Stimulated activated naive B cell treated with anti-CD40 and anti-IgM and Interleukin-4, amounts not matched to agents 10 μg/mL and 1 μg/mL and 100 μg/mL, for 72 hours (primary cell): Measurements from ENCODE around the gene C11orf54.

ENCODE experiments used
- ATAC-seq, 2 donors: fragments of 150-1000 bp; cut with Tn5 transposase; replicated peaks; 2 replicates each; pipeline ENCODE4 v1.10.0; 2021; ENCODE audit warnings: moderate library complexity in 1 of 2
- DNase-seq: peaks from one replicate; pipeline ENCODE4 v3.0.0; 2021
- H3K27ac Mint-ChIP-seq: one replicate; pipeline ENCODE4 v1.8.0; 2022; ENCODE audit warnings: mild to moderate bottlenecking, mixed read lengths
- H3K27me3 Mint-ChIP-seq, 2 donors: one replicate each; pipeline ENCODE4 v1.8.0; 2022; ENCODE audit warnings: mixed read lengths in 2 of 2
- H3K36me3 Mint-ChIP-seq, 2 donors: one replicate each; pipeline ENCODE4 v1.8.0; 2022; ENCODE audit warnings: mixed read lengths in 2 of 2, mild to moderate bottlenecking in 1 of 2
- H3K4me1 Mint-ChIP-seq, 2 donors: one replicate each; pipeline ENCODE4 v1.8.0; 2022; ENCODE audit warnings: mixed read lengths in 2 of 2, mild to moderate bottlenecking in 1 of 2
- H3K4me3 Mint-ChIP-seq, 2 donors: one replicate each; pipeline ENCODE4 v1.8.0; 2022; ENCODE audit warnings: mild to moderate bottlenecking in 2 of 2, mixed read lengths in 2 of 2, moderate library complexity in 1 of 2
- H3K9me3 Mint-ChIP-seq, 2 donors: one replicate each; pipeline ENCODE4 v1.8.0; 2022; ENCODE audit warnings: mixed read lengths in 2 of 2, mild to moderate bottlenecking in 1 of 2

The C11orf54 gene

DNA sequence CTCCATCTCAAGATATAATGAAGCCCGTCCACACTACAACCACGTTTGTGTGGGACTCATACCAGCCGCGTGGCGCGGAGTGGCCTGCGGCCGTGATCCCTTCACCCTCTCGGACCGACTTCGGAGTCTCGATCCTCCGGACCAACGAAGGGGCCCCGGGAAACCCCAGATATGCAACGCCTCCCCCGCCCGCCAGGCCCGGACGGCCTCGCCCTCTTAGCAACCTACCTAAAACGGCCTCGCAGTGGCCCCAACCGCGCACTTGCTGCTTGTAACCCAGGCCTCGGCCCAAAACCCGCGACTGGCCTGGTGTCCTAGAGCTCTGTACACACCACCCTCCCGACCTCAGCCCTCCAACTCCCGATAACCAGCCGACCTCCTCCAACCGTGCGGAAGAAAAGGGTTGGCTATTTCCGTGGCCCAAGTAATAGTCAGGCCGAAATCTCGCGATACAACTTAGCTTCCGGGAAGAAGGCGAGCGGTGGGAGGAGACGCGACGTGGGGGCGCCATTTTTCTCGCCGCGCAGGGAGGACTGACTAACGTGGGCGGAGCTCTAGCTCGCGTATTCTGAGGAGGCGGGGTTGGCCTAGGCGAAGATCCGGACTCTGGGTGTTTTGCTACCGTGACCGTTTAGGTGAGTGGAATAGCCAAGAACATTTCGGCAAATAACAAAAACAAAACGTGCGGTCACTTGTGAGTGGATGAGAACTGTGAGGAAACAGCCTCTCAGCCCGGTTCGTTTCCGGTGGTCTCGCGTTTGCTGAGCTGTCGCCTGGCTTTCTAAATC lies at the start of gene C11orf54, which contains the start of gene TAF1D:
Gene C11orf54, plus strand, starts transcription at position 579 of the 788 bp plus-strand sequence. CDS start 5,722 bp downstream, outside the sequence.
Gene TAF1D, minus strand, starts transcription at position 402 of the 788 bp plus-strand sequence. CDS start 2,191 bp downstream, outside the sequence.
- Mint-ChIP-seq H3K9me3 (no peaks in the 10 kb centered on the region), H3K27ac (peak within 1 kb of the TSS; percentile 100), H3K4me3 (peak within 1 kb of the TSS; percentile 99), H3K36me3 (peaks cover 40 to 53% of the 10 kb centered on the region in 2 donors), H3K4me1 (peaks cover 20 to 43% of the 10 kb centered on the region in 2 donors), H3K27me3 (no peaks in the 10 kb centered on the region)
- DNase-seq (peak; percentile 97), ATAC-seq (peak; percentile 83 to 88)

DNA sequence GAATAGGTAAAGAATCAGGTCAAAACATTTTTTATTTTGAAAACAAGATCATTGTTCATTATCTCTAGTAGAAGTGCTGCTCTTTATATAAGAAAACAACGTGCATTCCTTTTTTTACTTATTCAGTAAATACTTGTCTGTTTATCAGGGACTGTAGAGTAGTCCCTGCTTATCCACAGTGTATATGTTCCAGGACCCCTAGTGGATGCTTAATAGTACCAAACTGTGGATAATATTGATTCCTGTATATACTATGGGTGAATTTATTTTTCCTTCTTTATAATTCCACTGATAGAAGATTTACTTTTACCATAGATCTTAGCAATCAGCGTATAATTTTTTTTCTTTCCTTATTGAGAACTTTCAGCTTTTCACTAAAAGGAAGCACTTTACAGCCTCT lies 47.4 kb upstream of the C11orf54 start:
- no peak overlapping the region for H3K27ac Mint-ChIP-seq
- no peaks in the 10 kb centered on the region for H3K9me3 Mint-ChIP-seq

DNA sequence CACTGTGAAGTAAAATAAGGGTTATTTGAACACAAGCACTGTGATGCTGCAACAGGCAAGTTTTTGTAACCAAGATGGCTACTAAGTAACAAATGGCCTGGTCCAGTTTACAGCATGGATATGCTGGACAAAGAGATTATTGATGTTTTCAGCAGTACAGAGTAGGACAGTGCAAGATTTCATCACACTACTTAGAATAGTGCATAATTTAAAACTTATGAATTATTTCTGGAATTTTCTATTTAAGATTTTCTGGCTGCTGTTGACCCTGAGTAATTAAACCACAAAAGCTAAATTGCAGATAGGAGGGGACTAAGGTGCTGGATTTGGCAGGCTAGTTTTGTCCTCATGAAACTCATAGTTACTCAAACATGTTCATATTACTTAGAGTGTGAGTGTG lies 46.9 kb upstream of the C11orf54 start:
- H3K4me3 Mint-ChIP-seq = no peak overlapping the region
- no peak overlapping the region for H3K27ac Mint-ChIP-seq
- H3K9me3 Mint-ChIP-seq = no peaks in the 10 kb centered on the region
- DNase-seq = no peak
- H3K27me3 Mint-ChIP-seq = no peaks in the 10 kb centered on the region
- ATAC-seq = no peak
- H3K36me3 Mint-ChIP-seq = peaks cover 40 to 57% of the 10 kb centered on the region in 2 donors
- peaks cover 1 to 2% of the 10 kb centered on the region in 2 donors for H3K4me1 Mint-ChIP-seq

More for the DNA sequence above, 47.4 kb upstream of the C11orf54 start:
- DNase-seq (no peak), ATAC-seq (no peak)
- peaks cover 6 to 7% of the 10 kb centered on the region in 2 donors for H3K4me1 Mint-ChIP-seq
- no peaks in the 10 kb centered on the region for H3K27me3 Mint-ChIP-seq
- H3K36me3 Mint-ChIP-seq = peaks cover 40 to 57% of the 10 kb centered on the region in 2 donors
- H3K4me3 Mint-ChIP-seq = no peak overlapping the region

DNA sequence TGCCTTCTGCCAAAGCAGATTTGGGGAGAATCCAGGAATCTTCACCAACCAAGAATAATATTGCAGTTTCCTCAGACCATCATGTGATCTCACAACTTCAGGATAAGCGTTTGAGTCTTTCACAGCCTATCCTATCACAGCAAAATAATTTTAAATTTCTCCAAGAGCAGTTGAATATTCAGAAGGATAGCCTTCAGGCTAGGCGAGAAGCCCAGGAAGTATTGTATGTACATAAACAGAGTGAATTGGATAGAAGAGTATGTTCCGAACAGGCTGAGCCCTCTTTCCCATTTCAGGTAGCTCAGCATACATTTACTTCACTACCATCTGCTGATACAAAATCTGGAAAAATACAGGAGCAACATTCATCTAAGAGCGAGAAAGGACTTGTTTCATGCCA lies 43.9 kb upstream of the C11orf54 start:
- no peak for DNase-seq
- ATAC-seq = no peak
- Mint-ChIP-seq H3K4me1 (no peaks in the 10 kb centered on the region), H3K4me3 (no peak overlapping the region), H3K27me3 (no peaks in the 10 kb centered on the region), H3K27ac (no peak overlapping the region), H3K36me3 (peaks cover 41 to 61% of the 10 kb centered on the region in 2 donors), H3K9me3 (no peaks in the 10 kb centered on the region)

DNA sequence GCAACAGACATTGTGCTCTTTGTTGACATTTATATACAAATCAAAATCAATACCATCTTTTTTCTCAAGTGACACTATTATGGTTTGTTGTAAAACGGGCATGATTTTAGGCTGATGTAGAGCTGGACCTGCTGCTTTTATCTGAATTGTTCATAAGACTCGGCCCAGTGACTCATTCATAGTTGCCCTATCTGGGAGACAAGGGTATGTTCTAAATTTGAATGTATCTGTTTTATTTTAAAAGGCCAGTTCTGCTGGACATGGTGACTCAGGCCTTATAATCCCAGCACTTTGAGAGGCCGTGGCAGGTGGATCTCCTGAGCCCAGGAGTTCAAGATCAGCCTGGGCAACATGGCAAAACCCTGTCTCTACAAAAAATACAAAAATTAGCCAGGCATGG lies 40.6 kb upstream of the C11orf54 start:
- Mint-ChIP-seq H3K27me3 (no peaks in the 10 kb centered on the region), H3K4me3 (no peak overlapping the region), H3K27ac (no peak overlapping the region), H3K36me3 (peaks cover 45 to 71% of the 10 kb centered on the region in 2 donors), H3K4me1 (peaks cover 0 to 6% of the 10 kb centered on the region in 2 donors), H3K9me3 (no peaks in the 10 kb centered on the region)
- no peak for ATAC-seq
- no peak for DNase-seq

DNA sequence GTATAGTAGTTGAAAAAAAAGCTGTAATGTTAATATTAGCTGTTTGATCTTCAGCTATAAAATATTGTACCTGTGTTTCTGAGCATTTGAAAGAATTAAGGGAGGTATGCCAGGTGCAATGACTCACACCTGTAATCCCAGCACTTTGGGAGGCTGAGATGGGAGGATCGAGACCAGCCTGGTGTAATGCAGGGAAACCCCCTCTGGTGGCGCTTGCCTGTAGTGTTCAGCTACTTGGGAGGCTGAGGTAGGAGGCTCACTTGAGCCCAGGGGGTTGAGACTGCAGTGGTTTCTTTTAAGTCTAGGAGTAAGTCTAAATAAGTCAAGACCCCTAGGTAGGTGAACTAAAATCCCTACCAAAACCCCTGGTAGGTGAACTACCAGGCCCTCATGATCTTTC lies 37.2 kb upstream of the C11orf54 start:
- peaks cover 43 to 63% of the 10 kb centered on the region in 2 donors for H3K36me3 Mint-ChIP-seq
- no peak for ATAC-seq
- peaks cover 7 to 14% of the 10 kb centered on the region in 2 donors for H3K4me1 Mint-ChIP-seq

DNA sequence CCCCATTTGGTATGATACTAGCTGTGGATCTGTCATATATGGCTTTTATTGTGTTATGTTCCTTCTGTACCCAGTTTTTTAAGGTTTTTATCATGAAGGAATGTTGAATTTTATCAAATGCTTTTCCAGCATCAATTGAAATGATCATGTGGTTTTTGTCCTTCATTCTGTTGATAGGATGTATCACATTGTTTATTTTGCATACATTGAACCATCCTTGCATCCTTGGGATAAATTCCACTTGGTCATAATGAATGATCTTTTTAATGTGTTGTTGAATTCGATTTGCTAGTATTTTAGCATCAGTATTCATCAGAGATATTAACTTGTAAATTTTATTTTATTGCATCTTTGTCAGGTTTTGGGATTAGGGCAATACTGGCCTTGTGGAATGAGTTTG lies 31.2 kb upstream of the C11orf54 start:
- H3K27me3 Mint-ChIP-seq = no peaks in the 10 kb centered on the region
- H3K27ac Mint-ChIP-seq = peak overlapping the region; percentile 25
- peaks cover 17 to 33% of the 10 kb centered on the region in 2 donors for H3K4me1 Mint-ChIP-seq
- peaks cover 19 to 26% of the 10 kb centered on the region in 2 donors for H3K9me3 Mint-ChIP-seq
- H3K36me3 Mint-ChIP-seq = peaks cover 73 to 84% of the 10 kb centered on the region in 2 donors
- ATAC-seq (no peak), DNase-seq (no peak)
- no peak overlapping the region for H3K4me3 Mint-ChIP-seq

More for the DNA sequence above, 37.2 kb upstream of the C11orf54 start:
- Mint-ChIP-seq H3K27me3 (no peaks in the 10 kb centered on the region), H3K27ac (no peak overlapping the region), H3K4me3 (no peak overlapping the region), H3K9me3 (peaks cover 8% of the 10 kb centered on the region in 2 donors)
- no peak for DNase-seq

DNA sequence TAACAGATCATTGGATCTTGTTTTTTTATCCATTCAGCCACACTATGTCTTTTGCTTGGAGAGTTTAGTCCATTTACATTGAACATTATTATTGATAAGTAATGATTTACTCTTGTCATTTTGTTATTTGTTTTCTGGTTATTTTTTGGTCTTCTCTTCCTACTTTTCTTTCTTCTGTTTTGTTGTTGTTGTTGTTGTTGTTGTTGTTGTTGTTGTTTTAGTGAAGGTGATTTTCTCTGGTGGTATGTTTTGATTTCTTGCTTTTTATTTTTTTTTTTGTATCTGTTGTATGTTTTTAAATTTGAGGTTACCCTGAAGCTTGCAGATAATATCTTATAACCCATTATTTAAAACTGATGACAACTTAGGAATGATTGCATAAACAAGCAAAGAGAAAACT lies 28.8 kb upstream of the C11orf54 start:
- ATAC-seq (no peak), DNase-seq (no peak)
- Mint-ChIP-seq H3K4me3 (no peak overlapping the region), H3K4me1 (peaks cover 27 to 46% of the 10 kb centered on the region in 2 donors), H3K27me3 (no peaks in the 10 kb centered on the region), H3K27ac (peak overlapping the region; percentile 62), H3K9me3 (peaks cover 25 to 26% of the 10 kb centered on the region in 2 donors), H3K36me3 (peaks cover 83 to 94% of the 10 kb centered on the region in 2 donors)

DNA sequence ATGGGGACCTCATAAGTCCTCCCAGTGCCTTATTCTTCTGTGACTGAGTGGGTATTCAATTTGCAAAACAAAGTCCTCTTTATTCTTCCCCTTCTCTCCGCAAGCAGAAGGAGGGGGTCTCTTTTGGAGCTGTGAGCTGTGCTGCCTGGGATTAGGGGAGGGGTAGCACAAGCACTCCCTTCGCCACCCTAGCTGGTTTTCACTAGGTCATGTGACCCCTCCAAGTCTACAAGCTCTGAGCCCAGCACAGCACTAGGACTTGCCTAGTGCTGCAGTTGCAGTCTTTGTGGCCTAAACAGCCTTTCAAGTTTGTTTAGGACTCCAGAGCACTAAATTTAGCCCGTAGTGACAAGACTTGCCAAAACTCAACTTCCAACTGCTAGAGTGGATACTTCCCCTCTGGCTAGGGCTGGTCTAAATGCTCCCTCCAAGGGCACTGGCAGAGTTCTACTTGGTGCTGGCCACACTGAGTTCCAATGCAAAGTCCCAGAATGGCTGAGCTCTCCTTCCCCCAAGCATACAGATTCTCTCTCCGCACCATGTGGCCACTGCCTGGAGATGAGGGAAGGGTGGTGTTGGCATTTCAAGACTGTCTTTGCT lies 25.6 kb upstream of the C11orf54 start:
- Mint-ChIP-seq H3K9me3 (peaks cover 9 to 13% of the 10 kb centered on the region in 2 donors), H3K4me3 (no peak overlapping the region), H3K27ac (no peak overlapping the region), H3K27me3 (no peaks in the 10 kb centered on the region), H3K4me1 (peaks cover 32 to 59% of the 10 kb centered on the region in 2 donors), H3K36me3 (peaks cover 64 to 78% of the 10 kb centered on the region in 2 donors)
- DNase-seq = no peak
- no peak for ATAC-seq

DNA sequence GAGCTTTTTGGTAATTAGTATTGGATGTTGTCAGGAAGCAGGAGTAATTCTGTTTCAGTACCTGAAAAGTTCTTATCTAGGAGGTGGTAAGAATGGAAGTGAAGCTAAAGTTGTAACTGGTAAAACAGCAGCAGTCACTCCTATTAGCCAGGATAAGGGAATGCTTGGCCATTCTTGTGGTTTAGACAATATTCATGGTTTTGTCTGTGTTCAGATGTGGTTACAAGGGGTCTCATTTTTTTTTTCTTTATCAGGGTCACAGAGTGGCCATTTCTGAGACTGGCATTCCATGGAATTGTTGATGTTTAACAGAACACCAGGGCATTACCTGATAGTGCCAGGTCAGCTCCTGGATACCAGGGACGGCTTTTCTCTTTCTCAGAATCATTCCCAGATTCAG lies 24.0 kb upstream of the C11orf54 start:
- Mint-ChIP-seq H3K27me3 (no peaks in the 10 kb centered on the region), H3K4me1 (peaks cover 32 to 56% of the 10 kb centered on the region in 2 donors), H3K4me3 (no peak overlapping the region), H3K9me3 (peaks cover 6 to 10% of the 10 kb centered on the region in 2 donors), H3K36me3 (peaks cover 60 to 79% of the 10 kb centered on the region in 2 donors), H3K27ac (peak overlapping the region; percentile 94)
- no peak for DNase-seq
- ATAC-seq = no peak

DNA sequence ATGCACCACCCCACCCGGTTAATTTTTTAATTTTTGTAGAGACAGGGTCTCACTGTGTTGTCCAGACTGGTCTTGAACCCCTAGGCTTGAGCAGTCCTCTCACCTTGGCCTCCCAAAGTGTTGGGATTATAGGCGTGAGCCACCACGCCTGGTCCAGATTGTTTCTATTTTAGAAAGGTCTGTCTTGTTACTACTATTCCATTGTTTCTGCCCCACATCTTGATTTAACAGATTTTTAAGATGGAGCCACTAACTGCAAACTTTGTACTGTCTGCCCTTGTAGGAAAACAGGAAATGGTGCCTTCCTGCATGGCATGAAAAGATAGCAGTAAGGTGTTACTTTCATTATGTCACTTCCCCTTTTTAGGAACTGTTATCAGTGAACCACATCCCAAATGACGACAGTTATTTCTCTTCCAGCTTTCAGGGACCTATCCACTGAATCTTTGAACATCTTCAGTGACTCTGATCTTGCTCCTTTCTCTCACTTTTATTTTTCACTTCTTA lies 23.4 kb upstream of the C11orf54 start:
- Mint-ChIP-seq H3K27me3 (no peaks in the 10 kb centered on the region), H3K9me3 (peaks cover 6 to 10% of the 10 kb centered on the region in 2 donors), H3K4me1 (peaks cover 29 to 52% of the 10 kb centered on the region in 2 donors), H3K27ac (peak overlapping the region; percentile 94), H3K36me3 (peaks cover 60 to 78% of the 10 kb centered on the region in 2 donors), H3K4me3 (peak overlapping the region; percentile 13 to 58)
- ATAC-seq = peak; percentile 94 to 95
- peak; percentile 40 for DNase-seq

DNA sequence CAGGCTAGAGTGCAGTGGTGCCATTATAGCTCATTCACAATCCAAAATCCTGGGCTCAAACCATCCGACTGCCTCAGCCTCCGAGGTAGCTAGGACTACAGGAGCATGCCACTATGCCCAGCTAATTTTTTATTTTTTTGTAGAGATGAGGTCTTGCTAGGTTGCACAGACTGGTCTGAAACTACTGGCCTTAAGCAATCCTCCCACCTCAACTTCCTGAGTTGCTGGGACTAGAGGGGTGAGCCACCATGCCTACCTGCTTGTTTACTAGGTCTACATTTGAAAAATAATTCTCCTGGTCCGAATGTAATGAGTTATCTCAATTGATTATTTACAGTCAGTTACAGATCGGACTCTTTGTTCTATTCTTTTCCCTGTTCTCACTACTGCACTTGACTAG lies 22.2 kb upstream of the C11orf54 start:
- Mint-ChIP-seq H3K4me1 (peaks cover 27 to 46% of the 10 kb centered on the region in 2 donors), H3K36me3 (peaks cover 52 to 67% of the 10 kb centered on the region in 2 donors), H3K9me3 (peaks cover 6 to 10% of the 10 kb centered on the region in 2 donors), H3K27me3 (no peaks in the 10 kb centered on the region), H3K27ac (peak overlapping the region; percentile 47), H3K4me3 (peak overlapping the region in 1 of 2 donors; percentile 64)
- DNase-seq (no peak), ATAC-seq (no peak)

DNA sequence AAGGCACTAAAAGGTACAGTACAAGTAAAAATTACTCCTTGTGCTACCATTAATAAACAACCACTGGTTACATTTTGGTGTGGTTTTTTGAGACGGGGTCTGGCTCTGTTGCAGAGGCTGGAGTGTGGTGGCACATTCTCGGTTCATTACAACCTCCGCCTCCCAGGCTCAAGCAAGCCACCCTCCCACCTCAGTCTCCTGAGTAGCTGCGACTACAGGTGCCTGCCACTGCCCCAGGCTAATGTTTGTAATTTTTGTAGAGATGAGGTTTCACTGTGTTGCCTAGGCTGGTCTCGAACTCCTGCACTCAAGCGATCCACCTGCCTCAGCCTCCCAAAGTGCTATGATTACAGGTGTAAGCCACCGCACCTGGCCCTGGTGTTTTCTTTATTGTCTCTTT lies 20.9 kb upstream of the C11orf54 start:
- Mint-ChIP-seq H3K4me1 (peaks cover 21 to 36% of the 10 kb centered on the region in 2 donors), H3K36me3 (peaks cover 49 to 60% of the 10 kb centered on the region in 2 donors), H3K4me3 (no peak overlapping the region), H3K27ac (peak overlapping the region; percentile 62), H3K27me3 (no peaks in the 10 kb centered on the region), H3K9me3 (peaks cover 6 to 10% of the 10 kb centered on the region in 2 donors)
- DNase-seq = no peak
- no peak for ATAC-seq

DNA sequence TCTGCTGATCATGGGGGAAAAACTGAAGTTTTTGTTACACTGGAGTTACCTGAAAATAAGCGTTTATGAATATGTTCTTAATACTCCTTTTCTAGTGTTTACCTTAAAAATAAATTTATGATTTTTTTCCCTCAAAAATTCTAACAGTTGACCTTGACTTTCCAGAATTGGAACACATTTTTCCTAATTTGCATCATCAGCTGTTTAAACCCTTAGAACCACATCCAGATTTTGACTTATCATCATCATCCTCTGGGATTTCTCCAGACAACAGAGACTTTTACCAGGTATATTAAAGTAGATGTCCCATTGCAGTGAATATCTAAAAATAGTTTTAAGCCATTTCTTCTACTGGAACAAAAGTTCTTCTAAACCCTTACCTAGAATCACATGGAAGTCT lies 17.4 kb upstream of the C11orf54 start:
- peaks cover 29 to 47% of the 10 kb centered on the region in 2 donors for H3K36me3 Mint-ChIP-seq
- ATAC-seq = no peak
- no peaks in the 10 kb centered on the region for H3K9me3 Mint-ChIP-seq
- H3K27me3 Mint-ChIP-seq = no peaks in the 10 kb centered on the region
- DNase-seq = no peak
- H3K27ac Mint-ChIP-seq = no peak overlapping the region
- no peak overlapping the region for H3K4me3 Mint-ChIP-seq
- H3K4me1 Mint-ChIP-seq = peaks cover 3% of the 10 kb centered on the region in 2 donors
